Measurements from ENCODE around the gene SVOP. TPM values are rescaled to one million over a fixed set of nuclear protein-coding genes. Genes with fewer than 3 reads are reported as not detected.

Gene SVOP
- total and polyA plus RNA-seq, 3 donors from 2014 or later: 0.31 to 0.37 (median 0.31) TPM

DNA sequence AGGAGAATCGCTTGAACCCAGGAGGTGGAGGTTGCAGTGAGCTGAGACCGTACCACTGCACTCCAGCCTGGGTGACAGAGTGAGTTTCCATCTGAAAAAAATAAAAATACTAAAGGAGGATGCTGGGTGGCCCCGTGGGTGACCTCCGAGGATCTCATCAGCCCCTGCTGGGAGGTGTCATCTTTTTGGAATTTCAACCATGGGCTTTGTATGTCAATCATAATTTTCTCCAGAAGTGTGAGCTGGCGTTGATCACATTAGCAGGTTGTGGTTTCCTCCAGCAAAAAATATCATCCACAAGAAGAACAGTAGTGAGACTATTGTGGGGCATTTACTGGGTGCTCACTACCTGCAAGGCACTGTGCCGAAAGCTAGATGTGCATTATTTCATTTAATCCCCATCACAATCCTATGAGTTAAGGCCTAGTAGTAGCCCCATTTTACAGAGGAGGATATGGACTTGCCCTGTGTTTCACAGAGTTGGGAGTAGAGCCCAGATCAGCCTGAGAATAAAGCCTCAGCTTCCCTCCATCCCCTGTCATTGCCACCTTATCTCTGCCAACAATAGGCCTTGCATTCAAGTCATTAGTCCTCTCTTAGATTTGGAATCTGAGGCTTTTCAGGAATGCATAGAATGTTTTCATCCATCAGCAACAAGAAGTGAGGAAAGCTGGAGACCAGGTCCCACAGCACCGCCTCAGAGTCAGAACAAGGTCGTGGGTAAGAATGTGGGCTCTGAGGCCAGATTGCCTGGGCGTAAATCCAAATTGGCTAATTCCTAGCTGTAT is 39.8 kb downstream of the SVOP start:
- TF ChIP-seq, protein P1, sequence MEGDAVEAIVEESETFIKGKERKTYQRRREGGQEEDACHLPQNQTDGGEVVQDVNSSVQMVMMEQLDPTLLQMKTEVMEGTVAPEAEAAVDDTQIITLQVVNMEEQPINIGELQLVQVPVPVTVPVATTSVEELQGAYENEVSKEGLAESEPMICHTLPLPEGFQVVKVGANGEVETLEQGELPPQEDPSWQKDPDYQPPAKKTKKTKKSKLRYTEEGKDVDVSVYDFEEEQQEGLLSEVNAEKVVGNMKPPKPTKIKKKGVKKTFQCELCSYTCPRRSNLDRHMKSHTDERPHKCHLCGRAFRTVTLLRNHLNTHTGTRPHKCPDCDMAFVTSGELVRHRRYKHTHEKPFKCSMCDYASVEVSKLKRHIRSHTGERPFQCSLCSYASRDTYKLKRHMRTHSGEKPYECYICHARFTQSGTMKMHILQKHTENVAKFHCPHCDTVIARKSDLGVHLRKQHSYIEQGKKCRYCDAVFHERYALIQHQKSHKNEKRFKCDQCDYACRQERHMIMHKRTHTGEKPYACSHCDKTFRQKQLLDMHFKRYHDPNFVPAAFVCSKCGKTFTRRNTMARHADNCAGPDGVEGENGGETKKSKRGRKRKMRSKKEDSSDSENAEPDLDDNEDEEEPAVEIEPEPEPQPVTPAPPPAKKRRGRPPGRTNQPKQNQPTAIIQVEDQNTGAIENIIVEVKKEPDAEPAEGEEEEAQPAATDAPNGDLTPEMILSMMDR (IDR thresholded peaks at IDR 0.05): no peak
- no peak for TF ChIP-seq POLR2A (IDR thresholded peaks at IDR 0.05)
- Histone ChIP-seq H3K27ac (no peak overlapping the region), H3K36me3 (ENCODE audit: low read depth, missing control alignments) (no peaks in the 10 kb centered on the region), H3K27me3 (no peaks in the 10 kb centered on the region), H3K9me3 (no peaks in the 10 kb centered on the region), H3K4me3 (no peak overlapping the region), H3K4me1 (no peaks in the 10 kb centered on the region)
- WGBS, 2 donors: 53 to 61% methylated on average over 9 of the region's 9 CpGs
- intact Hi-C loops (cut with DNase I; ENCODE audit: low total_unique reads): no loop called here
- no peak for DNase-seq

DNA sequence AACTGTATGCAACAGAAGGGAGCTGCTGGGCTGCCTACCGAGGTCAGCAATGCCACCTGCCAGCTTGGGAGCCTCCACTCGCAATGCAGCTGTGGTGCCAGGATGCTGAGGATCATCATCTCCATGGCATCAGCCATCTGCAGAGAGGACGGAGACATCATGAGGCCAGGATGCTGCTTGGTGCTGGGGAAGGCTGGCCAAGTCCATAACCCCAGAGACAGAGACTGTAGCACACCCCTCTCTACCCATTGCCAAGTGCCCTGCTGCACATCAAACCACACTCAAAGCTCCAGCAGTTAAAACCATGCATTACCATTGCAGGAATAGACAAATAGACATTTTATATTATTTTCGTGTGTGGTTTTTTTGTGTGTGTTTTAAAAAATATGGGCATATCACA is 43.5 kb downstream of the SVOP start:
- no peak overlapping the region for H3K27ac ChIP-seq
- H3K4me1 ChIP-seq: no peaks in the 10 kb centered on the region
- TF ChIP-seq, protein P1 (IDR thresholded peaks at IDR 0.05): no peak
- no peak for TF ChIP-seq POLR2A (IDR thresholded peaks at IDR 0.05)
- H3K36me3 ChIP-seq (ENCODE audit: low read depth, missing control alignments): no peaks in the 10 kb centered on the region
- 82% methylated on average over 4 of the region's 4 CpGs for WGBS, 2 donors
- no peaks in the 10 kb centered on the region for H3K27me3 ChIP-seq
- no peak overlapping the region for H3K4me3 ChIP-seq
- DNase-seq: no peak
- no peaks in the 10 kb centered on the region for H3K9me3 ChIP-seq
- intact Hi-C loops (cut with DNase I; ENCODE audit: low total_unique reads): no loop called here

DNA sequence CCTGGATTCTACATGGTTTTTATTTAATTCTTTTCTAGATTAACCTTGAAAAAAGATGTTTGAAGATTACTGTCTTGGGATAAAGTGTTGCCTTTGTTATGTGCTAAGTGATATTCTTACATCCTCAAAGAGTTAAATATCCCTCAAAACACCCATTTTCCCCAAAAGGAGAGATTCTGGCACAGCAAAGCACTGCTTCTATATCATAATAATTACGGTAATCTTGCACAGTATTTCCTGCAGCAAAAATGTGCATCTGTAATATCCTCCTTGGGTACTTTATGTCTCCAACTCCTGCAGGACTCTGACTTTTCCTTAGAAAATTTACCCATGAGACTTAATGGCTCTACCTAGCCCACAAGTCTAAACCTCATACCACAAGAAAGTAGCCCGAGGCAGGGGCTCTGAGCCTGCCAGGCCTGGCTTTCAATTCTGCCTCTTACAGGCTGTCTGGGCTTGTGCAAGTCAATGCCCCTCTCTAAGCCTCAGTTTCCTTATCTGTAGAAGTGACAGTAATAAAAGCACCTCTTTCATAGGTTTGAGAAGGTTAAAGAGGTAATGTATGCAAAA is 45.8 kb downstream of the SVOP start:
- no peaks in the 10 kb centered on the region for H3K27me3 ChIP-seq
- H3K4me3 ChIP-seq: no peak overlapping the region
- no peak for TF ChIP-seq POLR2A (IDR thresholded peaks at IDR 0.05)
- TF ChIP-seq, protein P1 (IDR thresholded peaks at IDR 0.05): no peak
- intact Hi-C loops (cut with DNase I; ENCODE audit: low total_unique reads): no loop called here
- H3K4me1 ChIP-seq: no peaks in the 10 kb centered on the region
- H3K27ac ChIP-seq: no peak overlapping the region
- H3K9me3 ChIP-seq: no peaks in the 10 kb centered on the region
- 73 to 76% methylated on average over 2 of the region's 2 CpGs for WGBS, 2 donors
- no peak for DNase-seq
- H3K36me3 ChIP-seq (ENCODE audit: low read depth, missing control alignments): no peaks in the 10 kb centered on the region

DNA sequence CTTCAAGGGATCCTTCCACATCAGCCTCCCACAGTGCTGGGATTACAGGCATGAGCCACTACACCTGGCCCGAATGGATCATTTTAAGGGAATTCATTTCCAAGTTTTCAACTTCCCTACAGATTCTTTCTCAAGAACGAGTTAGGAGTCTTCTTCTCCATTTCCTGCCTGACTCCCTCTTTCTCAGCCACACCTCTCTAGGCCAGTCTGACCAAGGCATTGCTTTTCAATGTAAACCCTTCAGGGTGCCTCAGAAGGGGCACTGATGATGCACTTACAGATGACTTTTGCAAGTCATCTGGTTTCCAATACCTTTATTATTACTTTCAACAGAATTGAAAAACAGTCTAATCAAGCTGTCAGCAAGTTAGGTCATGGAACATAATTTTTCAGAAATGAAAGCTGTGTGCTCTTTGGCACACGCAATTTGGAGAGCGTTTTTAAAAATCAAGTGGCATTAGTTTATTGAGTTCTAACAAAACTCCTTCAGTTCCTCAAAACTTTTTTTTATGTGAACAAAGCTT is 47.2 kb downstream of the SVOP start:
- no peaks in the 10 kb centered on the region for H3K27me3 ChIP-seq
- TF ChIP-seq POLR2A (IDR thresholded peaks at IDR 0.05): no peak
- TF ChIP-seq, protein P1 (IDR thresholded peaks at IDR 0.05): no peak
- H3K27ac ChIP-seq: no peak overlapping the region
- no peak for DNase-seq
- intact Hi-C loops (cut with DNase I; ENCODE audit: low total_unique reads): no loop called here
- no peak overlapping the region for H3K4me3 ChIP-seq
- H3K4me1 ChIP-seq: no peaks in the 10 kb centered on the region
- H3K36me3 ChIP-seq (ENCODE audit: low read depth, missing control alignments): no peaks in the 10 kb centered on the region
- 66 to 69% methylated on average over 4 of the region's 4 CpGs for WGBS, 2 donors
- H3K9me3 ChIP-seq: no peaks in the 10 kb centered on the region

Data from testis (tissue), 3 donors.